IPS-11a (cell line): ENCODE measurements around the gene MFAP3L.
"Not testable (repeated sequence)": the region's sequence is repeated elsewhere in the genome, so short reads cannot be mapped to it uniquely, and the experiment has no call there.

ENCODE experiments used
- H3K4me3 ChIP-seq: one replicate; pipeline ENCODE4 v1.5.1; 2013; ENCODE audit warnings: low read depth, low read length, control low read depth

Gene MFAP3L

GRCh38 chr4:169943601-169944000 is 82.6 kb downstream of the MFAP3L start:
- H3K4me3 ChIP-seq, result not testable (repeated sequence)

- no peak overlapping the region for H3K4me3 ChIP-seq
Observed at GRCh38 chr4:169941141-169941540, 85.1 kb downstream of the MFAP3L start.

GRCh38 chr4:169940460-169940859 is 85.7 kb downstream of the MFAP3L start:
- no peak overlapping the region for H3K4me3 ChIP-seq
